ENCODE results near the gene BAX. TPM values are rescaled to one million over a fixed set of nuclear protein-coding genes. Genes with fewer than 3 reads are reported as not detected.
"Not testable (repeated sequence)": the region's sequence is repeated elsewhere in the genome, so short reads cannot be mapped to it uniquely, and the experiment has no call there.

Gene BAX
- total RNA-seq, 1 donor, result 85.9 TPM

DNA sequence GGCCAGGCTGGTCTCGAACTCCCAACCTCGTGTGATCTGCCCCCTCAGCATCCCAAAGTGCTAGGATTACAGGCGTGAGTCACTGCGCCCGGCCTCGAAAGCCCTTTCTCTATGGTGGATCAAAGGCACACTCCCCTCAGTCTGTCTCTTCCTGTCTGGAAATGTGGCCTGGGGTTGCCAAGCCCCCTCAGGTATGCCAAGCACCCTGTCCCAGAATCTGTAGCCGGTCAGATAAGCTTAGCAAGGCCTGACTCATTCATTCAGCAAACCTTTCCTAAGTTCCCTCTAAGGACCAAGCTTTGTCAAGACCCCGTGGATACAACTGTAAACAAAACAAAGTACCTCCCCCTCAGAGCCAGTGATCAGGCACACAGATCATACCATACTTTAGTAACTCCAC, 40.5 kb upstream of the BAX start:
- TF ChIP-seq, protein P1, sequence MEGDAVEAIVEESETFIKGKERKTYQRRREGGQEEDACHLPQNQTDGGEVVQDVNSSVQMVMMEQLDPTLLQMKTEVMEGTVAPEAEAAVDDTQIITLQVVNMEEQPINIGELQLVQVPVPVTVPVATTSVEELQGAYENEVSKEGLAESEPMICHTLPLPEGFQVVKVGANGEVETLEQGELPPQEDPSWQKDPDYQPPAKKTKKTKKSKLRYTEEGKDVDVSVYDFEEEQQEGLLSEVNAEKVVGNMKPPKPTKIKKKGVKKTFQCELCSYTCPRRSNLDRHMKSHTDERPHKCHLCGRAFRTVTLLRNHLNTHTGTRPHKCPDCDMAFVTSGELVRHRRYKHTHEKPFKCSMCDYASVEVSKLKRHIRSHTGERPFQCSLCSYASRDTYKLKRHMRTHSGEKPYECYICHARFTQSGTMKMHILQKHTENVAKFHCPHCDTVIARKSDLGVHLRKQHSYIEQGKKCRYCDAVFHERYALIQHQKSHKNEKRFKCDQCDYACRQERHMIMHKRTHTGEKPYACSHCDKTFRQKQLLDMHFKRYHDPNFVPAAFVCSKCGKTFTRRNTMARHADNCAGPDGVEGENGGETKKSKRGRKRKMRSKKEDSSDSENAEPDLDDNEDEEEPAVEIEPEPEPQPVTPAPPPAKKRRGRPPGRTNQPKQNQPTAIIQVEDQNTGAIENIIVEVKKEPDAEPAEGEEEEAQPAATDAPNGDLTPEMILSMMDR (IDR thresholded peaks at IDR 0.05; ENCODE audit: insufficient read depth, low read depth, low read length), result no peak
- DNase-seq (ENCODE audit: low read depth), result no peak

DNA sequence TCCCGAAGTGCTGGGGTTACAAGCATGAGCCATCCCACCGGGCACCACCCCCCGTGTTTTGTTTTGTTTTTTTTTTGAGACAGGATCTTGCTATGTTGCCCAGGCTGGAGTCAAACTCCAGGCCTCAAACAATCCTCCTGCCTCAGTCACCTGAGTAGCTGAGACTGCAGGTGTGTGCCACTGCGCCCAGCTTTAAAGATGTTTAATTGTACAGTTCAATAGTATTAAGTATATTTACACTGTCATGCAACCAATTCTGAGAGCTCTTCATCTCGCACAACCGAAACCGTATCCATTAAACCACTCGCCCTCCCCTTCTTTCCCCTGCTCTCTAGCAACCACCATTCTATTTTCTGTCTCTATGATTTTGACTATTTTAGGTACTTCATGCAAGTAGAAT, 38.9 kb upstream of the BAX start:
- TF ChIP-seq, protein P1 (IDR thresholded peaks at IDR 0.05; ENCODE audit: insufficient read depth, low read depth, low read length), result no peak
- no peak for DNase-seq (ENCODE audit: low read depth)
- no peak overlapping the region for H3K4me3 ChIP-seq (ENCODE audit: low read depth, low read length)

More for the DNA sequence above, 40.5 kb upstream of the BAX start:
- H3K4me3 ChIP-seq (ENCODE audit: low read depth, low read length), result no peak overlapping the region

DNA sequence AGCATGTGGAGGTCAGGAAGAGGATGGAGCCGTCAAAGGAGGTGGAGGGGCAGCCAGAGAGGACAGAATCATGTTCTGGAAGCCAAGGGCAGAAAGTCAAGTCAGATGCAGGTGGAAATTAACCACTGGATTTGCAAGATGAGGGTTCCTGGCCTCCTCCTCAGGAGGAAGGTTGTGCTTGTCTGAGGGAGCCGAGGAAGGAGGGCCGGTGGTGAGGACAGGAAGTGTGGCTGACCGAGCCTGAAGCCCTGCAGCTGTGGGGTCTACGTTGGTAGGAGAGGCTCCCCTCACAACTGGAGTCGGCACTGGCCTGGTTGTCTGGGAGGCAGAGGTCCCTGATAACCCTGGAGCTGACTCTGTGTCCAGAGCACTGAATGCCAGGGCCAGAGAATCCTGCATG, 36.6 kb upstream of the BAX start:
- no peak for DNase-seq (ENCODE audit: low read depth)
- TF ChIP-seq, protein P1 (IDR thresholded peaks at IDR 0.05; ENCODE audit: insufficient read depth, low read depth, low read length), result no peak
- no peak overlapping the region for H3K4me3 ChIP-seq (ENCODE audit: low read depth, low read length)

DNA sequence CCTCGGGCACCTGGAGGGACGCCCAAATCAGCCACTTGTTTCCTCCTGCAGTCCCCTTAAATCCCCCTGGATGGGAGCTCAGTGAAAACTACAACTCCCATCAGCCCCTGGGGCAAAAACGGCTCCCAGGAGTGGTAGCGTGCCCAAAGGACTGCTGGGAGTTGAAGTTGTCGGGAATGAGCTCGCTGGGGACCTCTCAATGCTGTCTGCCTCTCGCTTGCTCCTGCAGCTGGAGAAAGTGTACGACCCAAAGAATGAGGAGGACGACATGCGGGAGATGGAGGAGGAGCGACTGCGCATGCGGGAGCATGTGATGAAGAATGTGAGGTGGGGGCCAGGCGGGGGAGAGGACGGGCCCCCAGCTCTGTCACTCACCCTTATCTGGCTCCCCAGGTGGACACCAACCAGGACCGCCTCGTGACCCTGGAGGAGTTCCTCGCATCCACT, 35.9 kb upstream of the BAX start:
- no peak for DNase-seq (ENCODE audit: low read depth)
- H3K4me3 ChIP-seq (ENCODE audit: low read depth, low read length), result no peak overlapping the region
- TF ChIP-seq, protein P1 (IDR thresholded peaks at IDR 0.05; ENCODE audit: insufficient read depth, low read depth, low read length), result no peak

DNA sequence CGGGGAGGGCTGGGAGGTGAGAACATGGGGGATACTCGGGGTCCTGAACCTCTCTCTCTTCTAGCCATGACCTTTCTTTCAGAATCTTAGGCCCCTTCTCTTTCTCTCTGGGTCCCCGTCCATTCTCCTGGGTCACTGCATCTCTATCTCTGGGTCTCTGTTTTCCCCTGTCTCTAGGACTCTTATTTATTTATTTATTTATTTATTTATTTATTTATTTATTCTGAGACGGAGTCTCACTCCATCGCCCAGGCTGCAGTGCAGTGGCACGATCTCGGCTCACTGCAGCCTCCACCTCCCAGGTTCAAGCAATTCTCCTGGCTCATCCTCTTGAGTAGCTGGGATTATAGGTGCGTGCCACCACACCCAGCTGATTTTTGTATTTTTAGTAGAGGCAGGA, 35.4 kb upstream of the BAX start:
- not testable (repeated sequence) for H3K4me3 ChIP-seq (ENCODE audit: low read depth, low read length); DNase-seq (ENCODE audit: low read depth)

DNA sequence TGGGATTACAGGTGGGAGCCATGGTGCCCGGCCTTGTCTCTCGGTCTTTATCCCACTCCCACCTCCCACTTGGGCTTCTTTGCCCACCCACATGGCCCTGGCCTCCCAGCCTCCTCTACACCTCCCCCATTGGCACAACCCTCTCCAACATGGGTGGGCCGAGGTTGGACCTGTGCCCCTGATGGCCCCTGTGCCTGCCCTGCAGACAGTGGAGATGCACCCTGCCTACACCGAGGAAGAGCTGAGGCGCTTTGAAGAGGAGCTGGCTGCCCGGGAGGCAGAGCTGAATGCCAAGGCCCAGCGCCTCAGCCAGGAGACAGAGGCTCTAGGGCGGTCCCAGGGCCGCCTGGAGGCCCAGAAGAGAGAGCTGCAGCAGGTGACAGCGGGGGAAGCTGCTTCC, 33.7 kb upstream of the BAX start:
- H3K4me3 ChIP-seq (ENCODE audit: low read depth, low read length), result no peak overlapping the region
- TF ChIP-seq, protein P1 (IDR thresholded peaks at IDR 0.05; ENCODE audit: insufficient read depth, low read depth, low read length), result no peak
- no peak for DNase-seq (ENCODE audit: low read depth)

DNA sequence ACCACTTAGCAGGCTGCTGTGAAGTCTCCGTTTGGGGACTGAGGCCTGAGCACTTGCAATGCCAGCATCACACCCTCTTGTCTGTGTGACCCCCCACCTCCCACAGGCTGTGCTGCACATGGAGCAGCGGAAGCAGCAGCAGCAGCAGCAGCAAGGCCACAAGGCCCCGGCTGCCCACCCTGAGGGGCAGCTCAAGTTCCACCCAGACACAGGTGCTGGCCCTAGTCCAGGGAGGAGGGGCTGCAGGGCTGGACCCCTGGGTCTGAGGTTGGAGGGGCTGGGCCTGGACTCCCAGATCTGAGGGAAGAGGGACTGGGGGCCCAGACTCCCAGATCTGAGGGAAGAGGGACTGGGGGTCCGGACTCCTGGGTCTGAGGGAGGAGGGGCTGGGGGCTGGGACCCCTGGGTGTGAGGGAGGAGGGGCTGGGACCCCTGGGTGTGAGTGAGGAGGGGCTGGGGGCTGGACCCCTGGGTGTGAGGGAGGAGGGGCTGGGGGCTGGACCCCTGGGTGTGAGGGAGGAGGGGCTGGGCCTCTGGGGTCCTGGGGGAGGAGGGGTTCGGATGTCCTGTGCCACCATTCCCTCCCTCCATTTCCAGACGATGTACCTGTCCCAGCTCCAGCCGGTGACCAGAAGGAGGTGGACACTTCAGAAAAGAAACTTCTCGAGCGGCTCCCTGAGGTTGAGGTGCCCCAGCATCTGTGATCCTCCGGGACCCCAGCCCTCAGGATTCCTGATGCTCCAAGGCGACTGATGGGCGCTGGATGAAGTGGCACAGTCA, 32.8 kb upstream of the BAX start:
- no peak for DNase-seq (ENCODE audit: low read depth)
- H3K4me3 ChIP-seq (ENCODE audit: low read depth, low read length), result no peak overlapping the region
- TF ChIP-seq, protein P1 (IDR thresholded peaks at IDR 0.05; ENCODE audit: insufficient read depth, low read depth, low read length), result no peak

Data from fibroblast of villous mesenchyme (primary cell).